ENCODE data around the gene CLDN19. TPM values are rescaled to one million over a fixed set of nuclear protein-coding genes. Genes with fewer than 3 reads are reported as not detected.

Gene CLDN19
- total and polyA plus RNA-seq, 12 donors = 0.20 to 0.91 TPM; not detected in 10

DNA sequence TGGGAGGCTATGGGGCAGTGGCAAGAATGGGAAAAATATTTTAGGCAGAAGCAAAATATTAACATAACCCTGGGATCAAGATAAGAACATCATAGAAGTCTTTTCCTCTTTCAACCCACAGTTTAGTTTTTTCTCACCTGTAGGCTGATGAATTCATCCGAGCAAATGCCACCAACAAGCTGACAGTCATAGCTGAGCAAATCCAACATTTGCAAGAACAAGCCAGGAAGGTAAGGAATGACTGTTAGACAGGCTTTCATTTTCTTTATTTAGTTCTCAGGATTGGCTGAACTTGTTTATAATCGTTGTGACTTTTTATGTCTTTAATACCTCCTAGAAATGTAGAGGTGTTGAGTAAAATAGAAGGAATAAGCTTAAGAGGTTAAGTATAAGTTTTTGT lies 33.4 kb upstream of the CLDN19 start:
- peaks cover 0 to 33% of the 10 kb centered on the region in 2 donors for H3K36me3 ChIP-seq (replicated peaks in 1 of 2)
- WGBS, 4 donors = 48 to 68% (median 50%) methylated on average over 2 of the region's 2 CpGs
- intact Hi-C loops (cut with DNase I) = no loop called here
- H3K9me3 ChIP-seq (replicated peaks in 1 of 3) = no peaks in the 10 kb centered on the region
- H3K27ac ChIP-seq = no peak overlapping the region
- TF ChIP-seq POLR2A (IDR thresholded peaks at IDR 0.05) (no peak), CTCF (IDR thresholded peaks at IDR 0.05) (no peak)
- H3K27me3 ChIP-seq = no peaks in the 10 kb centered on the region
- peaks cover 0 to 22% of the 10 kb centered on the region in 2 donors for H3K4me1 ChIP-seq (replicated peaks in 1 of 2)
- DNase-seq = no peak
- no peak overlapping the region for H3K4me3 ChIP-seq

DNA sequence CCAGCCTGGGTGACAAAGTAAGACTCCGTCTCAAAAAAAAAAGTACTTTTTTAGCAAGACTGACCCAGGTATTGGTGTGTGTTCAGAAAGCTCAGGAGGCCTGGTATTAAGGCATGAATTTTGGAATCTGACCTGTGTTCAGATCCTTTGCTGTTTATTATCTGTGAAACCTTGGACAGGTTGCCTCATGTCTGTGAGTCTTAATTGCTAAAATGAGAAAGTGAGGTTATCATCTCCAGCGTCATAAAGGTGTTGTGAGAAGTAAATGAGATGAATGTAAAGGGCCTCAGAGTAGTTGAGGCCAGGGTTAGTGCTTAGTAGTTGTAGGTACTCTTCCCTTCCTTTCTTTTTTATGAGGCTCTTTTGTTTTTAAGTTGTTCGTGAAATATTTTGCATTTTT lies 29.8 kb upstream of the CLDN19 start:
- peaks cover 20 to 38% of the 10 kb centered on the region in 2 donors for H3K4me1 ChIP-seq (replicated peaks in 1 of 2)
- no peak overlapping the region for H3K27ac ChIP-seq
- intact Hi-C loops (cut with DNase I) = no loop called here

DNA sequence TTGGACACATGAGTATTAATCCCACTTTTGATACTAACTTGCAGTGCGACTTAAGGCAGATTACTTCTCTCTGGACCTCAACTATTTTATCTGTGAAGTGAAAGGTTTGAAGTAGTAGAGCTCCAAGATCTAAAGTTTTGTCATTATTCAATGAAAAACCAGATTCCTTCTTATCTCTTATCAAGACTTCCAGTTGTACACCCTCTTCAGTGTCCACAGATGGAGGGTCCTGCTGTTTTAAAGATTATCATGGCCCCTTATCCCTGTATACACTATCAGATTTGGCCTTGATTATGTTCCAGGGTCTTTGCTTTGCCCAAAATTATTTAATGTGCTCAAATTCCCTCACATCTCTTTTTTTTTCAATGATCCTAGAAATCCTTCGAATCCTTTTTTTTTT lies 28.1 kb upstream of the CLDN19 start:
- H3K4me1 ChIP-seq (replicated peaks in 1 of 2) = peaks cover 21 to 47% of the 10 kb centered on the region in 2 donors
- no peak for DNase-seq
- no peaks in the 10 kb centered on the region for H3K36me3 ChIP-seq (replicated peaks in 1 of 2)
- no peaks in the 10 kb centered on the region for H3K9me3 ChIP-seq (replicated peaks in 1 of 3)
- WGBS, 4 donors = 74 to 89% (median 79%) methylated on average over 2 of the region's 2 CpGs
- H3K27ac ChIP-seq = no peak overlapping the region
- intact Hi-C loops (cut with DNase I) = no loop called here
- peak overlapping the region in 3 of 4 donors; percentile 2 to 96 (median 89) for H3K4me3 ChIP-seq
- H3K27me3 ChIP-seq = no peaks in the 10 kb centered on the region
- TF ChIP-seq POLR2A (IDR thresholded peaks at IDR 0.05) = no peak
- TF ChIP-seq CTCF (IDR thresholded peaks at IDR 0.05) = no peak

More for the DNA sequence above, 29.8 kb upstream of the CLDN19 start:
- Histone ChIP-seq H3K36me3 (replicated peaks in 1 of 2) (peaks cover 0 to 10% of the 10 kb centered on the region in 2 donors), H3K4me3 (no peak overlapping the region), H3K27me3 (no peaks in the 10 kb centered on the region), H3K9me3 (replicated peaks in 1 of 3) (no peaks in the 10 kb centered on the region)
- DNase-seq = no peak
- WGBS, 4 donors = 88 to 94% (median 91%) methylated on average over 3 of the region's 3 CpGs
- no peak for TF ChIP-seq POLR2A (IDR thresholded peaks at IDR 0.05)
- TF ChIP-seq CTCF (IDR thresholded peaks at IDR 0.05) = no peak

- Histone ChIP-seq H3K27me3 (no peaks in the 10 kb centered on the region), H3K36me3 (replicated peaks in 1 of 2) (no peaks in the 10 kb centered on the region), H3K4me1 (replicated peaks in 1 of 2) (peaks cover 21 to 47% of the 10 kb centered on the region in 2 donors), H3K9me3 (replicated peaks in 1 of 3) (no peaks in the 10 kb centered on the region), H3K27ac (peak overlapping the region in 4 of 5 donors; percentile 77 to 94 (median 87)), H3K4me3 (peak overlapping the region; percentile 2 to 96 (median 60))
- intact Hi-C loops (cut with DNase I) = no loop called here
- TF ChIP-seq POLR2A (IDR thresholded peaks at IDR 0.05) (no peak), CTCF (IDR thresholded peaks at IDR 0.05) (no peak)
- 1 to 4% (median 2%) methylated on average over 10 to 23 of the region's 23 CpGs for WGBS, 4 donors
- DNase-seq = no peak
Observed at GRCh38 chr1:42767510-42768000, 27.5 kb upstream of the CLDN19 start.
